Measurements from ENCODE around the gene LILRB4.

DNA sequence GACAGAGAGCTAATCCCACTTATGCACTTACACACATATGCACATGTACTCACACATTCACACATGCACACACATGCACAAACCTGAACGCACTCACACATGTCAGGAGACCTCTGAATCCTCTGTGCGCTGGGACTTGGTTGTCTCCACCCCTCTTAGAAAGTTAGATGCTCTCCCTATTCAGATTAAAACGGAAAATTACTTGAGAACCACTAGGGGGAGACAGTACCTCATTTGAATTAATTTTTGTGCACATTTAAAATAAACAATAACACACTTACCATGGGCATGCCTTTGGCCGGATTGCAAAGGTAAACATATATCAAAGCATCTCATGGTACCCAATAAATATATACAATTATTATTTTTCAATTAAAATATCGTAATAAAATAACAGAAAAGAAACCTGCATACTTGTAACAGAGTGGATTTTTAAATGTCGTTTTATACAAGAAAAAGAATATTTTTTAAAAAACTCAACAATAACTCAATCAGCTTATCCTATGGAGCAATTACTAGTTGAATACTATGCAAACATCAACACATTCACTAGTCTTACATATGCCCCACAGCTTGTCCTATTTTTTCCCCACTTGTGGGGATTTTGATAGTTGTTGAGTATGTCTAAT lies 9.5 kb upstream of the LILRB4 start:
- peak in 2 of 4 experiments; percentile 21 to 22 for TF ChIP-seq CTCF (IDR thresholded peaks at IDR 0.05)
- no peak for TF ChIP-seq POLR2A (IDR thresholded peaks at IDR 0.05)
